Fibroblast of villous mesenchyme (primary cell): ENCODE results near the gene MET. TPM values are rescaled to one million over a fixed set of nuclear protein-coding genes. Genes with fewer than 3 reads are reported as not detected.
"Not testable (repeated sequence)": the region's sequence is repeated elsewhere in the genome, so short reads cannot be mapped to it uniquely, and the experiment has no call there.

Source experiments
- DNase-seq: peaks from one replicate; pipeline ENCODE4 v3.0.0-alpha.2; 2010; ENCODE audit warnings: low read depth
- H3K4me3 ChIP-seq: 2 replicates; pipeline ENCODE4 v1.5.1; 2011; ENCODE audit warnings: low read depth, mild to moderate bottlenecking, low read length
- CTCF ChIP-seq: IDR thresholded peaks from 2 replicates; pipeline ENCODE4 v1.5.1; 2012; ENCODE audit warnings: low read depth, mild to moderate bottlenecking, low read length; ENCODE audit not compliant: insufficient read depth
- total RNA-seq: library from RNA; depleted of rRNA; stranded (reverse); fragments of >200 nt; gene quantifications from 2 replicates; pipeline ENCODE4 v1.2.3, GENCODE V29; 2012

The MET gene
- total RNA-seq, 1 donor = 48.8 TPM

GRCh38 chr7:116738378-116738777, 66.4 kb downstream of the MET start:
- TF ChIP-seq CTCF = no peak
- no peak overlapping the region for H3K4me3 ChIP-seq
- no peak for DNase-seq

DNA sequence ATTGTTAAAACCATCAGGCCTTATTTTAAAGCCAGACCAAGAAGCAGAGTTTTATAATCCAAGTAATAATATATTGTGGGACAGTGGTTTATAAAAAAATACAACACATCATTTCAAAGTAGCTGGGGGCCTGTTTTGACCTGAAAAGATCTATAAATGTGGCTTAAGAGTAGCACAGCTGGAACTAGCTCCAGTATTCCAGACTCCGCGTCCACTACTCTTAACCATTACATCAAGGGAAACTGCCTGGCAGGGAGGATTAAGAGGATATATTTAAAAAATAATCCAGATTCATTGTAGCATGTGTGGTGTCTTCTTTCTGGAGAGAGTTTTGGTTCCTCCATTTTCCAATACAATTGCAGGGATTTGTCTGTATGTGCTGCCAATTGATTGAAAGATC, 67.3 kb downstream of the MET start:
- no peak for DNase-seq
- no peak overlapping the region for H3K4me3 ChIP-seq
- TF ChIP-seq CTCF = no peak

DNA sequence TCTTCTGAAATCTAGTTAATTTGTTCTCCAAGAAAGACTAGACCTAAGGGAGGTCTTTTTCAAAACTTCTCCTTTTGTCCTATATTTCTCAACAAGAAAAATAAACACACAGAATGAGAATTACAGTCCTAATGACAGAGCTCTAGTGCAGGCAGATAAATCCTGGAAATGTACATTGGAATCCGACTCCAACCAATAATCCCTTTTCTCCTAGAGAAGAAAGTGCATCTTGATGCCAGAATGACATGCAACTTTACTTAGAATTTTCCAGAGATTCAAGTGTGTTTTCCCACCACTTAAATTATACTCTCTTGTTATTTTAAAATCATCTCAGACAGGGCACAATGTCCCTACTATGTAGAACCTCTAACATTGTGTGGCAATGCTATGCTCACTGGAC, 68.2 kb downstream of the MET start:
- no peak for TF ChIP-seq CTCF
- DNase-seq = no peak
- H3K4me3 ChIP-seq = no peak overlapping the region

DNA sequence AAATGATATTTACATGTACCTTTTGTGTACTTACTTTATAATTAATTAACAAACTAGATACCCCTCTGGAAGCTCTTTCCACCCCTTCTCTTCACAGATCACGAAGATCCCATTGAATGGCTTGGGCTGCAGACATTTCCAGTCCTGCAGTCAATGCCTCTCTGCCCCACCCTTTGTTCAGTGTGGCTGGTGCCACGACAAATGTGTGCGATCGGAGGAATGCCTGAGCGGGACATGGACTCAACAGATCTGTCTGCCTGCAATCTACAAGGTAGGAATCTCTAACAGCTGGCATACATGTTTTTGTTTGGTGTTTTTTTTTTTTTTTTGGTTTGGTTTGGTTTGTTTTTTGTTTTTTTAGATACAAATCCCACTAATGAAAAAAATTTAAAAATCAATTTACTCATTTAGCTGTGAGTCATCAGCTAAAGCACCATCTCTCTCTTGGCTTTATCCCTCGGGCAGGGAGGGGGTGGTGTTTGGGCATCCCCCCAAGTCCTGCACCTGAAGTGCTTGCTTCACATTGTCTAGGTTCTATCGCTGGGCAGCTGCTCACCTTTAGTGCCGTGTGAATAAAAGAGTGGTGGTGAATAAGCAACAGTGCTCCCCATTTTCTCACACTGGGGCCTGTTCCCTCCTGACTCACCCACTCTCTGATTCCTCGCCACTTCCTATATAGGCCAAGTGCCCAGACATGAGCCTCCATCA, 68.9 kb downstream of the MET start:
- DNase-seq = no peak
- no peak overlapping the region for H3K4me3 ChIP-seq
- no peak for TF ChIP-seq CTCF

DNA sequence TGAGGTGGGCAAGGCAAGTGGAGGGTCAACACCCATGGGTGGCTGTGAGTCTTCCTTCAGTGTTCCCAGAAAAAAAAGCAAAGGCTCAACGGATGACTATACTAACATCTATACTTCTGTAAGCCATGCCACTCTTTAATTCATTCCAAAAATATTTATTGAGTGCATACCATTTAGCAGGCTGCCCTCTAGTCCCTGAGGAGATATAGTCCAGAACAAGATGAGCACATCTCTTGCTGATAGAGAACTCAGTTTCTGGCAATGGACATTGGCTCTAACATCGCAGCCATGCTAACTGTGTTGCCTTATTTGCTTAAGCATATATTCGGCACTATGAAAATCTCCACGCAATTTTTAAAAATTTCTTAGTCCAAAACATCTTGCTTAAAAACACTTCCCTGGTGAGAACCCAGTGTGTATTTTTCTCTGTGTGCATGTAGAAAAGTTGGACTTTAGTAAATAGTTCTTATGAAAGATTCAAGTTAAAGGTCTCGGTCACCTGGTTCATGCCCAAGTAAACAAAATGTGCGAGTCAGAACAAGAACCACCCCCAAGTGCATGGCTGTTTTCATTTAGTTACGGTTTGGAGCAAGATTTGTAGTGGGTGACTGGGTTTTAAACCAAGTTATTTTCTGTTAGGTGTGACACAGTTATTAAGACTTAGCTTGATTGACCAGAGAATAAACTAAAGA, 69.8 kb downstream of the MET start:
- H3K4me3 ChIP-seq = no peak overlapping the region
- TF ChIP-seq CTCF = no peak
- DNase-seq = no peak

GRCh38 chr7:116742641-116743040, 70.6 kb downstream of the MET start:
- no peak for DNase-seq
- H3K4me3 ChIP-seq = no peak overlapping the region
- no peak for TF ChIP-seq CTCF

DNA sequence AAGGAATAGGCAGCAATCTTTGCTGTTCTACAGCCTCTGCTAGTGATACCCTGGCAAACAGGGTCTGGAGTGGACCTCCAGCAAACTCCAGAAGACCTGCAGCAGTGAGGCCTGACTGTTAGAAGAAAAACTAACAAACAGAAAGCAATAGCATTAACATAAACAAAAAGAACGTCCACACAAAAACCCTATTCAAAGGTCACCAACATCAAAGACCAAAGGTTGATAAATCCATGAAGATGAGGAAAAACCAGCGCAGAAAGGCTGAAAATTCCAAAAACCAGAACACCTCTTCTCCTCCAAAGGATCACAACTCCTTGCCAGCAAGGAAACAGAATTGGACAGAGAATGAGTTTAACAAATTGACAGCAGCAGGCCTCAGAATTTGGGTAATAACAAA, 71.8 kb downstream of the MET start:
- DNase-seq, H3K4me3 ChIP-seq: not testable (repeated sequence)

- not testable (repeated sequence) for H3K4me3 ChIP-seq, DNase-seq
These were observed 74.4 kb downstream of the MET start for GRCh38 chr7:116746388-116746787.

GRCh38 chr7:116751070-116751469, 79.1 kb downstream of the MET start:
- not testable (repeated sequence) for DNase-seq

More at GRCh38 chr7:116751070-116751469, 79.1 kb downstream of the MET start:
- not testable (repeated sequence) for H3K4me3 ChIP-seq
